ENCODE results near the gene OSBPL3. TPM values are rescaled to one million over a fixed set of nuclear protein-coding genes. Genes with fewer than 3 reads are reported as not detected.
A peak's percentile ranks its signal among the peaks of the same experiment; 100 is the strongest.

Gene OSBPL3
- polyA plus RNA-seq, 1 of the 3 experiments (the other 2 are of a cell fraction): 23.2 TPM

DNA sequence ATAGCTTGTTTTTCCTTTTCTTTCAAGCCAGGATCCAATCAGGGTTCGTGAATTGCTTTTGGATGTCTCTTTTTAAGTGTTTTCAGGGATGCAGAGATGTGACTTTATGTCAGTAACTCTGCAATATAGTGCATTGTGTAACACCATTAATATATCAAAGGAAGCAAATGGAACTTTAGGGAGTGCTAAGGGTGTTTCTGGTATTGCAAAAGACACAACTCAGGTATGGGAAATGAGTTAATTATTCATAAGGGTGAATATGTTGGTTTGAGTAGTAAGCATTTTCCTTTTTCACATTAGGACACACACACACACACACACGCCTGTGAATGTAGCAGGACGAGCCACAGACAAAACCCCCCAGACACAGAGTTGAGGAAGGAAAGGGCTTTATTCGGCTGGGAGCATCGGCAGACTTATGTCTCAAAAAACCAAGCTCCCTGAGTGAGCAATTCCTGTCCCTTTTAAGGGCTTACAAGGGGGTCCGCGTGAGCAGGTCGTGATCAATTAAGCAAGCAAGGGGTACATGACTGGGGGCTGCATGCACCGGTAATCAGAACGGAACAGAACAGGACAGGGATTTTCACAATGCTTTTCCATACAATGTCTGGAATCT, 190.9 kb downstream of the OSBPL3 start:
- no peaks in the 10 kb centered on the region for H4K20me1 ChIP-seq (ENCODE audit: insufficient read depth)
- H3K4me1 ChIP-seq (ENCODE audit: control insufficient read depth in 1 of 2, insufficient read depth in 2 of 2, low read depth in 1 of 2, low read length in 1 of 2): peaks cover 0 to 9% of the 10 kb centered on the region in 2 experiments; a peak in 1 of 4 replicates
- ChIA-PET POLR2A (no interaction called here), CTCF (interaction anchor here (0.8 kb wide), 1 partner anchor 84 kb away, joined by 3 read pairs; no protein-coding TSS in a partner anchor)
- TF ChIP-seq FOSL2 (IDR thresholded peaks at IDR 0.05; ENCODE audit: borderline replicate concordance, low read depth) (no peak), CHD2 (IDR thresholded peaks at IDR 0.05; ENCODE audit: low read length, partially characterized antibody) (no peak), FOXM1 (IDR thresholded peaks at IDR 0.05; ENCODE audit: low read depth) (no peak), RFX5 (IDR thresholded peaks at IDR 0.05; ENCODE audit: low read length) (no peak), MEF2A (IDR thresholded peaks at IDR 0.05; ENCODE audit: borderline replicate concordance, low read depth) (no peak), ELF1 (IDR thresholded peaks at IDR 0.05) (no peak), TEAD4 (IDR thresholded peaks at IDR 0.05; ENCODE audit: borderline replicate concordance, insufficient read depth) (no peak), POLR2AphosphoS5 (IDR thresholded peaks at IDR 0.05; ENCODE audit: low read depth, low read length) (no peak), TAF1 (IDR thresholded peaks at IDR 0.05; ENCODE audit: borderline replicate concordance, low read depth, low read length) (no peak)
- TF ChIP-seq, protein P1, sequence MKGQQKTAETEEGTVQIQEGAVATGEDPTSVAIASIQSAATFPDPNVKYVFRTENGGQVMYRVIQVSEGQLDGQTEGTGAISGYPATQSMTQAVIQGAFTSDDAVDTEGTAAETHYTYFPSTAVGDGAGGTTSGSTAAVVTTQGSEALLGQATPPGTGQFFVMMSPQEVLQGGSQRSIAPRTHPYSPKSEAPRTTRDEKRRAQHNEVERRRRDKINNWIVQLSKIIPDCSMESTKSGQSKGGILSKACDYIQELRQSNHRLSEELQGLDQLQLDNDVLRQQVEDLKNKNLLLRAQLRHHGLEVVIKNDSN (IDR thresholded peaks at IDR 0.05; ENCODE audit: borderline replicate concordance, low read depth): no peak
- TF ChIP-seq, protein P2, sequence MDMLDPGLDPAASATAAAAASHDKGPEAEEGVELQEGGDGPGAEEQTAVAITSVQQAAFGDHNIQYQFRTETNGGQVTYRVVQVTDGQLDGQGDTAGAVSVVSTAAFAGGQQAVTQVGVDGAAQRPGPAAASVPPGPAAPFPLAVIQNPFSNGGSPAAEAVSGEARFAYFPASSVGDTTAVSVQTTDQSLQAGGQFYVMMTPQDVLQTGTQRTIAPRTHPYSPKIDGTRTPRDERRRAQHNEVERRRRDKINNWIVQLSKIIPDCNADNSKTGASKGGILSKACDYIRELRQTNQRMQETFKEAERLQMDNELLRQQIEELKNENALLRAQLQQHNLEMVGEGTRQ (IDR thresholded peaks at IDR 0.05; ENCODE audit: borderline replicate concordance, low read depth, low read length): no peak
- no peaks in the 10 kb centered on the region for H3K9me3 ChIP-seq
- H2AFZ ChIP-seq (ENCODE audit: low read depth): no peak overlapping the region
- WGBS (ENCODE audit: low lambda C conversion rate): 85% methylated on average over 10 of the region's 10 CpGs
- H3K27ac ChIP-seq (ENCODE audit: low read depth in 2 of 2, low read length in 1 of 2): no peak overlapping the region
- peaks cover 0 to 4% of the 10 kb centered on the region in 2 experiments for H3K36me3 ChIP-seq (replicated peaks in 1 of 2; ENCODE audit: control insufficient read depth in 1 of 2, insufficient read depth in 2 of 2, low read length in 1 of 2)
- no peaks in the 10 kb centered on the region for H3K9me2 ChIP-seq
- peaks cover 14% of the 10 kb centered on the region for H3F3A ChIP-seq (replicated peaks; ENCODE audit: insufficient read depth)
- DNase-seq: no peak
- no peaks in the 10 kb centered on the region for H3K79me2 ChIP-seq (ENCODE audit: insufficient read depth)
- no peaks in the 10 kb centered on the region for H3K27me3 ChIP-seq (ENCODE audit: insufficient read depth)
- no peak overlapping the region for H3K4me2 ChIP-seq
- no peak overlapping the region for H3K4me3 ChIP-seq (ENCODE audit: low read depth in 2 of 2, low read length in 1 of 2)
- no peak overlapping the region for H3K9ac ChIP-seq

DNA sequence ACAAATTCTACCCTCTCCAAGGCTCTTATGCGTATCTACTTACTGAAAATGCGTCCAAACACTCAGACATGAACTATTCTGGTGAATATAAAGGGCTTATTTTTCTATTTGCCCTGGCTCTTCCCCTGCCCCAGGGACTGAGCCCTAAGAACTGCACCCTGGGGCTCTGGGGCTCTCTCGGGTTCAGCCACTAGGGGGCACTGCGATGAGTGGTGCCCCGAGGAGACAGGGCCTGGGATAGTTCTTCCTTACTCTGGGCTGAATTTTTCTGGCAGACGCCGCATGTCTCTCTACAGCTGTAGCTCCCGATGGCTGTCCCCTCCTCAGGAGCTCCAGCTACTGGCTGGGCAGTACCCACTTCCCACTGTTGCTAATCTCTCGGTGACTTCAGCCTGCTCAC, 191.9 kb downstream of the OSBPL3 start:
- H3K27me3 ChIP-seq (ENCODE audit: insufficient read depth): no peaks in the 10 kb centered on the region
- ChIA-PET POLR2A (no interaction called here), CTCF (interaction anchor here (0.6 to 0.8 kb wide), 2 partner anchors 19 to 83 kb away, joined by 3 read pairs; no protein-coding TSS in a partner anchor)
- H4K20me1 ChIP-seq (ENCODE audit: insufficient read depth): no peaks in the 10 kb centered on the region
- no peak overlapping the region for H2AFZ ChIP-seq (ENCODE audit: low read depth)
- H3K27ac ChIP-seq (ENCODE audit: low read depth in 2 of 2, low read length in 1 of 2): peak overlapping the region in 1 of 2 experiments; percentile 87; a peak in 2 of 4 replicates
- H3K4me1 ChIP-seq (ENCODE audit: control insufficient read depth in 1 of 2, insufficient read depth in 2 of 2, low read depth in 1 of 2, low read length in 1 of 2): peaks cover 0 to 9% of the 10 kb centered on the region in 2 experiments; a peak in 1 of 4 replicates
- H3K9ac ChIP-seq: no peak overlapping the region
- no peaks in the 10 kb centered on the region for H3K9me3 ChIP-seq
- H3K4me3 ChIP-seq (ENCODE audit: low read depth in 2 of 2, low read length in 1 of 2): no peak overlapping the region
- no peak for DNase-seq
- H3K36me3 ChIP-seq (replicated peaks in 1 of 2; ENCODE audit: control insufficient read depth in 1 of 2, insufficient read depth in 2 of 2, low read length in 1 of 2): peaks cover 0 to 2% of the 10 kb centered on the region in 2 experiments
- H3K79me2 ChIP-seq (ENCODE audit: insufficient read depth): no peaks in the 10 kb centered on the region
- WGBS (ENCODE audit: low lambda C conversion rate): 93% methylated on average over 9 of the region's 9 CpGs
- no peaks in the 10 kb centered on the region for H3K9me2 ChIP-seq
- H3F3A ChIP-seq (replicated peaks; ENCODE audit: insufficient read depth): peaks cover 10% of the 10 kb centered on the region
- no peak overlapping the region for H3K4me2 ChIP-seq
- TF ChIP-seq, protein P3, sequence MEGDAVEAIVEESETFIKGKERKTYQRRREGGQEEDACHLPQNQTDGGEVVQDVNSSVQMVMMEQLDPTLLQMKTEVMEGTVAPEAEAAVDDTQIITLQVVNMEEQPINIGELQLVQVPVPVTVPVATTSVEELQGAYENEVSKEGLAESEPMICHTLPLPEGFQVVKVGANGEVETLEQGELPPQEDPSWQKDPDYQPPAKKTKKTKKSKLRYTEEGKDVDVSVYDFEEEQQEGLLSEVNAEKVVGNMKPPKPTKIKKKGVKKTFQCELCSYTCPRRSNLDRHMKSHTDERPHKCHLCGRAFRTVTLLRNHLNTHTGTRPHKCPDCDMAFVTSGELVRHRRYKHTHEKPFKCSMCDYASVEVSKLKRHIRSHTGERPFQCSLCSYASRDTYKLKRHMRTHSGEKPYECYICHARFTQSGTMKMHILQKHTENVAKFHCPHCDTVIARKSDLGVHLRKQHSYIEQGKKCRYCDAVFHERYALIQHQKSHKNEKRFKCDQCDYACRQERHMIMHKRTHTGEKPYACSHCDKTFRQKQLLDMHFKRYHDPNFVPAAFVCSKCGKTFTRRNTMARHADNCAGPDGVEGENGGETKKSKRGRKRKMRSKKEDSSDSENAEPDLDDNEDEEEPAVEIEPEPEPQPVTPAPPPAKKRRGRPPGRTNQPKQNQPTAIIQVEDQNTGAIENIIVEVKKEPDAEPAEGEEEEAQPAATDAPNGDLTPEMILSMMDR (IDR thresholded peaks at IDR 0.05): peak; percentile 70
- no peak for TF ChIP-seq TAF1 (IDR thresholded peaks at IDR 0.05; ENCODE audit: borderline replicate concordance, low read depth, low read length)

All from SK-N-SH (cell line).